Measurements from ENCODE around the gene LEUTX.

- TF ChIP-seq, protein P1, sequence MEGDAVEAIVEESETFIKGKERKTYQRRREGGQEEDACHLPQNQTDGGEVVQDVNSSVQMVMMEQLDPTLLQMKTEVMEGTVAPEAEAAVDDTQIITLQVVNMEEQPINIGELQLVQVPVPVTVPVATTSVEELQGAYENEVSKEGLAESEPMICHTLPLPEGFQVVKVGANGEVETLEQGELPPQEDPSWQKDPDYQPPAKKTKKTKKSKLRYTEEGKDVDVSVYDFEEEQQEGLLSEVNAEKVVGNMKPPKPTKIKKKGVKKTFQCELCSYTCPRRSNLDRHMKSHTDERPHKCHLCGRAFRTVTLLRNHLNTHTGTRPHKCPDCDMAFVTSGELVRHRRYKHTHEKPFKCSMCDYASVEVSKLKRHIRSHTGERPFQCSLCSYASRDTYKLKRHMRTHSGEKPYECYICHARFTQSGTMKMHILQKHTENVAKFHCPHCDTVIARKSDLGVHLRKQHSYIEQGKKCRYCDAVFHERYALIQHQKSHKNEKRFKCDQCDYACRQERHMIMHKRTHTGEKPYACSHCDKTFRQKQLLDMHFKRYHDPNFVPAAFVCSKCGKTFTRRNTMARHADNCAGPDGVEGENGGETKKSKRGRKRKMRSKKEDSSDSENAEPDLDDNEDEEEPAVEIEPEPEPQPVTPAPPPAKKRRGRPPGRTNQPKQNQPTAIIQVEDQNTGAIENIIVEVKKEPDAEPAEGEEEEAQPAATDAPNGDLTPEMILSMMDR (IDR thresholded peaks at IDR 0.05): no peak
- TF ChIP-seq POLR2A (IDR thresholded peaks at IDR 0.05): no peak
- TF ChIP-seq POLR2AphosphoS5 (IDR thresholded peaks at IDR 0.05): no peak
Observed at GRCh38 chr19:39733841-39734240, 44.8 kb upstream of the LEUTX start.

All from stomach (tissue), 4 donors.